Measurements from ENCODE around the gene MEIOB.
"Not testable (repeated sequence)": the region's sequence is repeated elsewhere in the genome, so short reads cannot be mapped to it uniquely, and the experiment has no call there.

Gene MEIOB

DNA sequence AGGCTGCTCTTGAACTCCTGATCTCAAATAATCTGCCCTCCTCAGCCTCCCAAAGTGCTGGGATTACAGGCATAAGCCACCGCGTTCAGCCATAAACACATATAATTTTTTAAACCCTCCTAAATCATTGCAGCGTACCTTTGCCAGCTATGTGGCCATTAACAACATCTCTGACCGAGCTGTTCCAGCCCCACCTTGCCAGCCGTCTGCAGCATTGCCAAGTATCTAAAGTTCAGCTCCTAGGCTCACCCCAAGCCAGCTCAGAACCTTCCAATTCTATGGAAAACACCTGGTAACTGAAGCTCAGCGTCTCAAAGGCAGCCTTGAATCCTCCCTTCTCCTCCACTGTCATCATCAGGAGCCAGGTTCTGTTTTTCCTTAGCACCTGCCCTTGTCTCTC, 5.1 kb upstream of the MEIOB start:
- DNase-seq: no peak

DNA sequence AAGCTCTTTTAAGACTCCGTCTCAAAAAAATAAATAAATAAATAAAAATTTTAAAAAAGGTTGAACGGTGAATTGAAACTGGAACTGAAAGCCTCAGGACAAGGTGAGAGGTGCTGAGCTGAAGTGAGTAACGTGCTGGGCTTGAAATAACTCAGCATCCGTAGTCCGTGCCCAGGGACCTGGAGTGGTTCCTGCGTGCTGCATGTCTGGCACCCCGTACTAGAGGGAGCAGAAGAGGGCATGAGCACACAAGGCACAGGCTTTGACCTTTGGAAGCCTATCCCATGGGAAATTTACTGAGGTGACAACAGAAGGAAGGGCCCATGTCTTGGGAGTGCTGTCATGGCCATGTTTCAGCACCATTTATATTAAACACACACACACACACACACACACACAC, 4.5 kb upstream of the MEIOB start:
- DNase-seq: no peak

DNA sequence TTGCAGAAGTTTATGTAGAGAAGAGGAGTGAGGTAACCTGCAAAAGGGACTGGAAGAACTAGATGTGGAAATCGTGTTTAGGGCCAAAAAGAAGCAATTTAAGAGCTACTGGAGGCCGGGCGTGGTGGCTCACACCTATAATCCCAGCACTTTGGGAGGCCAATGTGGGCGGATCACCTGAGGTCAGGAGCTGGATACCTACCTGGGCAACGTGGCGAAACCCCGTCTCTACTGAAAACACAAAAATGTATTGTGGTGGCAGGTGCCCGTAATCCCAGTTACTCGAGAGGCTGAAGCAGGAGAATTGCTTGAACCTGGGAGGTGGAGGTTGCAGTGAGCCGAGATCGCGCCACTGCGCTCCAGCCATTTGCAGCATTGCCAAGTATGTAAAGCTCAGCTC, 4.1 kb upstream of the MEIOB start:
- DNase-seq: not testable (repeated sequence)

DNA sequence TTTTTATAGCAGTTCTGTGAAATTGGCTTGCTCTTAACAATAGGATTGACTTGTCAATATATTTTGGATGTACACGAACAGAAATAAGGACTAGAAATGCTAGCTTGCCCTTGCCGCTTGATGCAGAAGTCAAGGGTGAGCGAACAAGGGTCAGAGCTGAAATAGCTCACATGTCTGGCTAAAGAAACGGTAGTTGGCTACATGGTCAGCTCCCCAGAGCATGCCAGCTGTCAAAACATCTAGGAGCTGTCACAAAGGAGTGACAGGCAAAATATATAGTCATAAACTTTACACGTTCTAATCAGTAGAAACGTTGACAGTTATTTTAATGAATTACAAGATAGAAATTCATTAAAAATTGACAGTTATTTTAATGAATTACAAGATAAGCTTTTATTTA, 2.9 kb upstream of the MEIOB start:
- DNase-seq: no peak

DNA sequence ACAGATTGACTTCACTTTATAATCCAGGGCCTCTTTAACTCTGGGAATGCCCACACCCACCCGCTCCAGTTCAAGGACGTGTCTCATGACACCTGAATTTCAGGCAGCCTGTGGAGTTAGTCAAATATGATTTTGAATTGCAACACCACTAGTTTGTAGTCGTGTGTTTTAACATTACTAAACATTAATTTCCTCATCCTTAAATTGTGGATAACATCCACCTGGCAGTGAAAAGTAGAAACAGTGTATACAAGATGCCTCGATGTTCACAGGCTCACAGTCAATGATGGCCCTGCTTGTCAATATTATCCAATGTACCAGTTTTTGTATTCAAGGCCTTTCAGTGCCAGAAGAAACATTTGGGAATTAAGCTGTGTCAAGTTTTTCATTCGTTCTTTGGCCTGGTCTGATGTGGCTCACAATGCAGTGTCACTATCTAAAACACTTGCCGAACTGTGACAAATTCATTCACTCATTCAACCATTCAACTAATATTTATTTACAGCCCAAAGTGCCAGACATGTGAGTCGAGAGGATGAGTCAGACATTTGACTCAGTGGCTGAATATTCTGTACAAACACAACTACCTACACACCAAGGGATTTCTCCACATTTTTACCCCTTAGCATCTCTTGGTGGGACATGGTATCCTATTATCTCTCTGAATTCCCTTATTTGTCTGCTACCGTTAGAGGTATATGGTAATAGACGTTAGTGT, 1.4 kb downstream of the MEIOB start:
- peak; percentile 6 for DNase-seq

DNA sequence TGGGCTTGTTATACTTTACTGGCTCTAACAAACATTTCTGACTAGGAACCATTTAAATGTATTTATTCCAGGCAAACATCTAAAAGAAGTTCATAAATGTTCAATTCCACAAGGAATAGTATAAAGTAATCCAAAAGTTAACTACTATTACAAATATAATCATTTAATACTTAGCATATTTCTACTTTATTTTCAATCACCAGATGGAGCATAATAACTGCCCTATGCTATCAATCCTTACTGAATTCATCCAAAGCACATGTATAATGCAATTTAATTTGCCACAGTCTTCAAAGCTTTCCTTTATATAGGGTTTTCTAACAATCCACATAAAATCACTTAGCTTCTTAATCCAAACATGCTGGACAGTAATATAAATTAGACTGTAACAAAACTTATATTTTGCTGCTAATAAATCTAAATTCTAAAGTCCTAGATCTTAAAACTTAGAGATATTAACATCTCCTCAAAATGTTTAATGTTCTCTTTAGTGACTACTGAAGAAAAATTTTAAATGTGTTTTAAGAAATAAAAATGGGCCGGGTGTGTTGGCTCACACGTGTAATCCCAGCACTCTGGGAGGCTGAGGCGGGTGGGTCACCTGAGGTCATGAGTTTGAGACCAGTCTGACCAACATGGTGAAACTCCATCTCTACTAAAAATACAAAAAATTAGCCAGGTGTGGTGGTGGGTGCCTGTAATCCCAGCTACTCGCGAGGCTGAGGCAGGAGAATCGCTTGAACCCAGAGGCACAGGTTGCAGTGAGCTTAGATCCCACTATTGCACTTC, 5.9 kb downstream of the MEIOB start:
- DNase-seq: no peak

DNA sequence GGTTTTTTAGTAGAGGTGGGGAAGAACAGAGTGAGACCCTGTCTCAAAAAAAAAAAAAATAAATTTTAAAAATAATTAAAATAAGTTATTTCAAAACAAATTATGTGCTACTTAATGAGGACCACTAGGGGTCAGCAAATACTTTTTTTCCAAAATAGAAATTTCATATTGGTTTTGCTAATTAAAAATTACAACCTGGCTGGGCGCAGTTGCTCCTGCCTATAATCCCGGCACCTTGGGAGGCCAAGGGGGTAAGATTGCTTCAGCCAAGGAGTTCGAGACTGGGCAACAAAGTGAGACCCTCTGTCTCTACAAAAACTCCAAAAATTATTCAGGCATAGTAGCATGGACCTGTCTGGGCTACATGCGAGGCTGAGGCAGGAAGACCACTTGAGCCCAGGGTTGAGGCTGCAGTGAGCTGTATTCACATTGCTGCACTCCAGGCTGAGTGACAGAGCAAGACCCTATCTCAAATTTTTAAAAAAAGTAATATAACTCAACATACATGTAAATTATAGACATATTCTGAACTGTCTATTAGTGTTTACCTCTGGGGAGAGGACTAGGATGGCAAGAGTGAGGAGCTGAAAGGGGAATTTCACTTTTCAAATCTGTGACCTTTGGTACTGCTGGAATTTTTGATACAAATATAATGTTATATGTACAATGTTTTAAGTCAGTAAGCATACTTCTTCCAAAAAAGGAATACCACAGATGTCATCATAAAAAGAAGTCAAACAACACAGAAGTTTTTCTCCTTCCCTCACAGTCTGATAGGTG, 8.1 kb downstream of the MEIOB start:
- peak; percentile 37 for DNase-seq

DNA sequence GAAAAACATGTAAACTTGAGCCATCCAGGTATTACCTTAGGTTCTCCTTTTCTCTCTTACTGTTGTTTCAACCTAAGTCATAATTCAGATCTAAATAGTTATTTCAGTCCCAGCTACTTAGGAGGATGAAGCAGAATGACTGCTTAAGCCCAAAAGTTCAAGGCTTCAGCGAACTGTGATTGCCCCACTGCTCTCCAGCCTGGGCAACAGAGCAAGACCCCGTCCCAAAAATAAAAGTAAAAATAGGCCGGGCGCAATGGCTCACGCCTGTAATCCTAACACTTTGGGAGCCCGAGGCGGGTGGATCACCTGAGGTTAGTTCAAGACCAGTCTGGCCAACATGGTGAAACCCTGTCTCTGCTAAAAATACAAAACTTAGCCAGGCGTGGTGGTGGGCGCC, 9.6 kb downstream of the MEIOB start:
- no peak for DNase-seq

DNA sequence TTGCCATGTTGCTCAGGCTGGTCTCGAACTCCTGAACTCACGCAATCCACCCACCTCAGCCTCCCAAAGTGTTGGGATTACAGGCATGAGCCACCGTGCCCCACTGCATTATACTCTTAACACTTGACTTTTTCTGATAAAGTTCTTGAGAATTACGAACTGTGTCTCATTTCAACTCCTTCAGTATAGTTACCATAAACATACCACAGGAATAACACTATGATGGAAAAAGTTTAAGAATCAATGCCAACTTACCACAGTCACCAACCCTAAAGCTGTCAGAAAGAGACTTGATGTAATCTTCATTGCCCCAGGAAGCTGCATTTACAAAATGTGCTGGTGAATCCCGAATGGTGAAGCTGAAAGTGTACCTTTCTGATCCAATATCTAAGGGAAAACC, 10.2 kb downstream of the MEIOB start:
- DNase-seq: no peak

DNA sequence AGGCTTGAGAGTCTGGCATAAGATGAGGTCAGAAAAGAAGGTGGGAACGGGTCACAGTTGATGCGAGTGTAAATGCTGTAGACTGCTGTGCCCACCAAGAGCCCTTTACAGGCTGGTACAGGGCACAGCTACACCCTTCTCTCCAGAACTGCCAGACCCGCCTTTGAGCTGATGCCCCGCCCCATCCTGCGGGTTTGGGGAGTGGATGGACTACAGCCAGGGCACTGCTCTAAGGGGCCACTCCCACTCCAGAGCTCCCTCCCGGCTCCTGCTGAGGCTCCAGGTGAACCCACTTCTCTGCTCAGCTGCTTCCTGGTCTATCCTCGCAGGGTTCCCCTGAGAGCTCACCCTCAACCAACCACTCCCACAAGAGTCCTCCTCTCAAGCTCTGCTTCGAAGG, 12.3 kb downstream of the MEIOB start:
- DNase-seq: no peak

DNA sequence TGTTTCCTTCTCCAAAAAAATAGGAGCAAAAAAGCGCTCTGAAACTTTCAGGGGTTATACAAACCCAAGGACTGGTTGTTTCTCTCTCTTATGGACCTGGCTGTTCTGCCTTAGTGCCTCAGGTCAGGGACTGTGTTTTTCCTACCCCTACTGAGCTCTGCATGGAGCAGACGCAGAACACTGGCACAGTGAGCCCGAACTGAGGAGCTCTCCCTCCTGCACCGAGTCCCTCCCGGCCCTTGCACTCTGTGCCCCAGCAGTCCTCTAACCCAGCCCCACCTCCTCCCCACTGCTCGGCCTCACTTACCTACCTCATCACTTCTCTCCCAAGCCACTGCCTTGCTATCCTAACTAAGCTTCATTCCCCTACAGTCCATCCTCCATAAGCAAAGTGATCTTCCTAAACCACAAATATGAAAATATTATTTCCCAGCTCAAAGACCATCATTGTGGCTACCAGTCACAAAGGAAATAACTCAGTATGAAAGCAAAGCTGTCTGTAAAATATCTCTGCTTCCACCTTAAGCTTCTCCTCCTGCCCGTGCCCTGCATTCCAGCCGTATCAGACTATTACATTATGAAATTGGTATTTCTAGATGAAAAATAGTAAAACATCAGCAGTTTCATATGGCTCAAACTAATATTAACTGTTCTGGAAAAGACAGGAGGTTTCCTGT, 13.6 kb downstream of the MEIOB start:
- DNase-seq: no peak

DNA sequence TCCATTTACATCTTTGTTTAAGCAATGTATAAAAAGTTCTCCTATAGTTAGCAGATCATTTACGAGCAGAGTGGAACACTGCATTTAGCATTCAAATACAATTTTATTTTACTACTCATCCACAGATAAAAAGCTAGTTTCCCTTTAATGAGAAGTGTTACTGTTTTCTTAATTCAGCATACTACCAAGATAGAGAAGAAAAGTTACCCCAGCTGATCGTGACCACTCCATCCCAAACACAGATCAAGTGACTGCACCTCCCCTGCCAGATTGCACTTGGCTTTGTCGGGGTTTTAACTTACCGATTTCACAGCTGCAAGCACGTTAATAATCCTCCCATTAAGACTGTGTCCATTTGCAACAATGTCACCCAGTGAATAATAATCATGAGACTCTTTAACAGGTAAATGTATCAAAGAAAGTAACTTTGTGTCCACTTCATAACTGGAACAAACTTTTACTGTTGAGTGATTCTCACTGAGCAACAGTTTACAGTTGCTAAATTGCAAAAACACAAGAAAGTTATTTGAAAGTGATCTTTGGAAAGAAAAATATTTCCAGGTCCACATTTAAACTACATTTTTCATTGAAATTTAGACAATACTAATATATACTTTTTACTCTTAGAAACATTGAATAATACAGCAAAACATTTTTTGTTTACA, 14.4 kb downstream of the MEIOB start:
- DNase-seq: no peak

DNA sequence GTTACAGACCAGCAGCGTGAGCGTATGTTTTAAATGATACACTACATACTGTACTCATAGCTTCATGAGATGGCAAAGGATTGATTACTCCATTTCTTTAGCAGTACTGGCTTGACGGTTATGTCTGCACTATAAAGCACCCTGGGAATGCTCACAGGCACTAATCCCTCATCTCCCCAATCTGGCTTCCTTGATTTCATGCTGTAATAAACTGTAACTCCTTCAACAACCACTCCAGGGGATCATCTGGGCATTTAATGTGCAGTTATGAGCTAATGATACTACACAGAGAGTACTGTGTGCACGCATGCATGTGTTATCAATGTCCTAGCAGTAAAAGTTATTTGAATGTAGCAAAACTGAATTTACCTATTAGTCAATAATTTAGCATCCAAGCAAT, 20.2 kb downstream of the MEIOB start:
- no peak for DNase-seq

DNA sequence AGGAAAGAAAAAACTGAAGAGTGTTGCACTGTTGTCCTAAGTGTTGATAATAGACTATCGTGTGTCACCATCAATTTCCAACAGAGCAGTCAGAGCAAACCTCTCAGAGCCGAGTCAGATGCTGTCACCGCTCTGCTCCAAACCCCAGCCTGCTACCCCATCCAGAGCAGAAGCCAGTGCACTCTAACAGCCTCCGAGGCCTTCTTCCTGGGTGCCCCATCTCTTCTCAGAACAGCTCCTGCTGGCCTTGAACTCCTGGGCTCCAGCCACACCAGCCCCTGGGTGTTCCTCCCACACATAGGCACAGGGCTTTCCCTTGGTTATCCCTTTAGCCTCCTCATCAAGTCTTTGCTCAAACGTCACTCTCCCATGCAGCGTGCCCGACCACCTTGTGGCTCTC, 21.0 kb downstream of the MEIOB start:
- DNase-seq: no peak

DNA sequence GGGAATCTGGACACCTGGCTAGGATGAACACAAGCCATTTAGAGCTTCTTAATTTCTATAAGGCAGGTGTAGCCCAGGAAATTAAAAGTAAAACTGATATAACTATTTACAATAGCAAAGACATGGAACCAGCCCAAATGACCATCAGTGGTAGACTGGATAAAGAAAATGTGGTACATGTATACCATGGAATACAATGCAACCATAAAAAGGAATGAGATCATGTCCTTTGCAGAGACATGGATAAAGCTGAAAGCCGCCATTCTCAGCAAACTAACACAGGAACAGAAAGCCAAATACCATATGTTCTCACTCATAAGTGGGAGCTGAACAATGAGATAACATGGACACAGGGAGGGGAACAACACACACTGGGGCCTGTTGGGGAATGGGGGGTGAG, 25.5 kb downstream of the MEIOB start:
- no peak for DNase-seq

DNA sequence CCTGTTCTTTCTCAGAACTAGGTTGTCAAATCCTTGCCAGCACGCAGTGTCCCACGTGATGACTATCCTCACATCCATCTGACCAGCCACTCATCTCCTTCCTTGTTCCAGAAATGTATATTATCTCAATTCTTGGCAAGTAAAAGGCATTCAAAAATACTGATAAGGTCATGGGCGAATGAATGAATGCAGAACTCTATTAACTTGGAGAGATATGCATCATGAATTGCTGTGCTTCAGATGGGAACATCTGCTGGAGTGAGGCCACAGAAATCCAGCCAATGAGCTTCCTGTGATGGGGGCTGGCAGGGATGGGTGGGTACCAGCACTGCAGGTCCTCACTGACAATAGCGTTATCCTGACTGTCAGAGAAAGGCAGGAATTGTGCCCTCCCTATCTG, 26.0 kb downstream of the MEIOB start:
- no peak for DNase-seq

DNA sequence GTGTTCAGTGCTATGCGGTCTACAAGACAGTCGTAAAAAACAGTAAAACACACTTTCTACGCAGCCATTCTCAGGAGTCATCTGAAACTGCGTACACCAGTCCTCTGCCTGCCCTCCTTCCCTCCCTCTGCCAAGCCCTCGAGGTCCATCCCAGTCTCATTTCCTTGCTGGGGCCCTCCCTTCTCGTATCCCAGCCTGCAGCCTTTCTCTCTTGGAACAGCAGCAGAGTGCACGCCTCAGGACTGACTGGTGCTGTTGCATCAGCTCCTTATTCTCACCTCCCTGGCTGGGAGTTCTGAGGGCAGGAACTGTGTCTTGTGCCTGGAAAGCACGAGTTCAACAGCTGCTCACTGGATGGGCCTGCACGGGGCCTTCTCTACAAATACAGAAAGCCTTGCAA, 32.4 kb downstream of the MEIOB start:
- DNase-seq: no peak

DNA sequence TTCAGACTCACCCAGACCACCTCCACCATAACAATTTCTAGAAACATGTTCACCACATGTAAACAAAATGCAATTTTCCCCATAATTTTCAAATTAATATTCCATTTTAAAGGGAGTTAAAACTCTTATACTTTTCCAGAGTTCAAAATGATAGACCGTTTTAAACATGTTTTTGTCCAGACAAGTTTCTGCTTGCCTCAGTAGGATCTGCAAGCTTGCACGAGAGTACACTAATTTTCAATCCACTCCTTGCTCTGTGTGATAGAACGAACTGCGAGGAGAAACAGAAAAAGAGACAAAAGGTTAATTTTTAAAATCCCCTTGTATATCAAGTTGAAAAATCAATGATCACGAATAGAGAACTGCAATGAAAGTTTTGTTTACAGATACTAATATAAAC, 37.9 kb downstream of the MEIOB start:
- DNase-seq: no peak

DNA sequence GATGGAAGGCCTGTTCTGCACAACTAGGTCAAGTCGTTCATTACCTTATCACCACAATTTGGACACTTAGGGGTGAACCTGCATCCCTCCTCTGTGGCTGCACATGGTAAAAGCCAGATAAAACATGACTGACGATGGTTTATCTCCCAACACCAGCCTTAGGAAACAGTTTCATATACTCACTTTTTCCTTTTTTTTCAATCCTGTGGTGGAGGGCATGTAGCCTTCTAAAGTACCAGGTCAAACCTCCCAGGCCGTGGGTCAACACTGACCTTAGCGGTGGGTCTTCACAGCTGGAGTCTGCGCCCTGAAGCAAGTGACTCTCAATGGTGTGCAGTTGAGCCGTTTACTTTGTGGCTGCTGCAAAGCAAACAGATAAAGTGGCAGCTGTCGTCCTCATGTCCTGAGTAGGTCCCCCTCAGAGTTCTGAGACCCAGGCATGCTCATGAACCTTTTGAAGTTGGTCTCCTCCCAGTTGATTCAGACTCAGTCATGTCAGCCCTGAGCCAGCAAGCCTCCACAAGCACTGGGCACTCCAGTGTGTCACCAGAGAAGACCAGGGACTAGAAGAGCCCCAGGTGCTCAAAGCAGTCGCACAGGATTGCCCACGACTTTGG, 39.0 kb downstream of the MEIOB start:
- DNase-seq: no peak

DNA sequence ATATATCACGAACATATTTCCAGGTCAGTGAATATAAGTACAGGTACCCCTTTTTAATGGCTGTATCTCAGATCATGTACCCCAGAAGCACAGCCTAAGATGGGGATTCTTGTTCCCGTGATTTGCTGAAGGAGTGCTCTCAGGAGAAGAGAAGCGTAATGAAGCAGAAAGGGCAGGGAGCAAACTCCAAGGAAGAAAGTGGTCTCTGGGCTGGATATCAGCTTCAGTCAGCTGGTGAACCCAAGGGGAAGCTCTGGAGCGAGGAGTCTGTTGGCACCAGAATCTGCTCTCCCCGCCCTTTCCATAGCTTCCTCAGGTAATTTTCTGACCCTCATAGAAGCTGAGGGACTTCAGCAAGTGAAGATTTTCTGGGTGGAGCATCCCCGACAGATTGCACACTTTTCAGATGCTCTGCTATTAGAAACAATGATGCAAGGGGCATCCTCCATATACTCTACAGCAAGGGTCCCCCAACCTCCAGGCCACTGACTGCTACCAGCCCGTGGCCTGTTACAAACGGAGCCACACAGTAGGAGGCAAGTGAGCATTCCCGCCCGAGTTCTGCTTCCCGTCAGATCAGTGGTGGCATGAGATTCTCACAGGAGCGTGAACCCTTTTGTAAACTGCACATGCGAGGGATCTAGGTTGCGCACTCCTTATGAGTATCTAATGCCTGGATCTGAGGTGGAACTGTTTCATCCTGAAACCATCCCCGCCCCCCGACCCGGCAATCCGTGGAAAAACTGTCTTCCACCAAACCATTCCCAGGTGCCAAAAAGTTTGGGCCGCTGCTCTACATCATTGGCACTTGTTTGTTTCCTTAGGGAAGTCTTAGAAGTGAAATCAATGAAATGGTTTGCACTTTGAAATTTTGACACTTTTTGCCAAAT, 40.5 kb downstream of the MEIOB start:
- no peak for DNase-seq

DNA sequence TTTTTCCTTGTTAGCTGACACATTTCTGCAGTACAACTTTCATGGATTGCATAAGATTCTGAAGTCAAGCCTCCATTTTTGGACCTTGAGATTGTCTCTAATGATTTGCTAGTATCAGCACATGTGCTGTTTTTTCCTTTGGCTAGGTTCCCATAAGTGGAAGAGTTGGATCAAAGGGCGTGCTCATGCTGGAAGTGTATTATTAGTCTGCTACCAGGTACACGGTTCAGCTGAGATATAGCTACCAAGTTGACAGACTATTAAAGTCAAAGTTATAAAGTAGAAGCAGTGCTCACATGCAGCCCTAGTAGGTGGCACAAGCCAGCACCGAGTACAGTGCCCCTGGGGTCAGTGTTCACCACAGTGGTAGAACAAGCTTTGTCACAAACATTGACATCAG, 41.8 kb downstream of the MEIOB start:
- no peak for DNase-seq
